AG10803 (cell line): ENCODE data around the gene FGF8.

Experiments used
- DNase-seq: peaks from one replicate; pipeline ENCODE4 v3.0.0; 2010; ENCODE audit warnings: low read depth
- H3K4me3 ChIP-seq: 2 replicates; pipeline ENCODE4 v1.5.1; 2011; ENCODE audit warnings: mild to moderate bottlenecking, low read length, control low read depth
- TF ChIP-seq, protein P1 (sequence below): conservative IDR thresholded peaks from 2 replicates; pipeline ENCODE4 v1.5.1; 2011; ENCODE audit warnings: mild to moderate bottlenecking, low read length, control low read depth, inconsistent platforms

Gene FGF8

DNA sequence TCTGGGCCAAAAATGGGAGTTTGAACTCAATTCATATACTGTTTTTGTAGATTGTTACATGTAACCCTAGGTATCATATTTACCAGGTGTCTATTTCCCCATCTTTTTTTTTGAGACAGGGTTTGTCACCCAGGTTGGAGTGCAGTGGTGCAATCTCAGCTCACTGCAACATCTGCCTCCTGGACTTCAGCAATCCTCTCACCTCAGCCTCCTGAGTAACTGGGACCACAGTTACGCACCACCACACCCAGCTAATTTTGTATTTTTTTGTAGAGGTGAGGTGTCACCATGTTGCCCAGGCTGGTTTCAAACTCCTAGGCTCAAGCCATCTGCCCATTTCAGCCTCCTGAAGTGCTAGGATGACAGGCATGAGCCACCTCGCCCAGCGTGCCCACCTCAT lies 52.7 kb downstream of the FGF8 start:
- H3K4me3 ChIP-seq: no peak overlapping the region
- no peak for DNase-seq
- TF ChIP-seq, protein P1, sequence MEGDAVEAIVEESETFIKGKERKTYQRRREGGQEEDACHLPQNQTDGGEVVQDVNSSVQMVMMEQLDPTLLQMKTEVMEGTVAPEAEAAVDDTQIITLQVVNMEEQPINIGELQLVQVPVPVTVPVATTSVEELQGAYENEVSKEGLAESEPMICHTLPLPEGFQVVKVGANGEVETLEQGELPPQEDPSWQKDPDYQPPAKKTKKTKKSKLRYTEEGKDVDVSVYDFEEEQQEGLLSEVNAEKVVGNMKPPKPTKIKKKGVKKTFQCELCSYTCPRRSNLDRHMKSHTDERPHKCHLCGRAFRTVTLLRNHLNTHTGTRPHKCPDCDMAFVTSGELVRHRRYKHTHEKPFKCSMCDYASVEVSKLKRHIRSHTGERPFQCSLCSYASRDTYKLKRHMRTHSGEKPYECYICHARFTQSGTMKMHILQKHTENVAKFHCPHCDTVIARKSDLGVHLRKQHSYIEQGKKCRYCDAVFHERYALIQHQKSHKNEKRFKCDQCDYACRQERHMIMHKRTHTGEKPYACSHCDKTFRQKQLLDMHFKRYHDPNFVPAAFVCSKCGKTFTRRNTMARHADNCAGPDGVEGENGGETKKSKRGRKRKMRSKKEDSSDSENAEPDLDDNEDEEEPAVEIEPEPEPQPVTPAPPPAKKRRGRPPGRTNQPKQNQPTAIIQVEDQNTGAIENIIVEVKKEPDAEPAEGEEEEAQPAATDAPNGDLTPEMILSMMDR: no peak

DNA sequence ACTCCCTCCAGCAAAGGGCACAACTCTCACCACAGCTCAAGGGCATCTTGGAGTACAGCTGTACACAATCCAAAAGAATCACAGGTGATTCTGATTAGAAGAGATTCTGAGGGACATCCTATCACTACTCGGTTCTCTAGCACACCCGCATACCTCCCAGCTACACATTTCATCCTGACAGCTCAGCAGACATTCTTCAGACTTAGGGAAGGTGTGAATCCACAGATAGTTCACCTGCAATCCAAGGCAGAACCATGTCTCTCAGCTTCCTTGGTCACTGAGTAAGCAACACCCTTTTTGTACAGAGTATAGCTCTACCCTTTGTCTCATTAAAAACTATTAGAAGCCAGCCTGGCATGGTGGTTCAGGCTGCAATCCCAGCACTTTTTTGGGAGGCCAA lies 54.1 kb downstream of the FGF8 start:
- TF ChIP-seq, protein P1: no peak
- no peak for DNase-seq
- H3K4me3 ChIP-seq: no peak overlapping the region

DNA sequence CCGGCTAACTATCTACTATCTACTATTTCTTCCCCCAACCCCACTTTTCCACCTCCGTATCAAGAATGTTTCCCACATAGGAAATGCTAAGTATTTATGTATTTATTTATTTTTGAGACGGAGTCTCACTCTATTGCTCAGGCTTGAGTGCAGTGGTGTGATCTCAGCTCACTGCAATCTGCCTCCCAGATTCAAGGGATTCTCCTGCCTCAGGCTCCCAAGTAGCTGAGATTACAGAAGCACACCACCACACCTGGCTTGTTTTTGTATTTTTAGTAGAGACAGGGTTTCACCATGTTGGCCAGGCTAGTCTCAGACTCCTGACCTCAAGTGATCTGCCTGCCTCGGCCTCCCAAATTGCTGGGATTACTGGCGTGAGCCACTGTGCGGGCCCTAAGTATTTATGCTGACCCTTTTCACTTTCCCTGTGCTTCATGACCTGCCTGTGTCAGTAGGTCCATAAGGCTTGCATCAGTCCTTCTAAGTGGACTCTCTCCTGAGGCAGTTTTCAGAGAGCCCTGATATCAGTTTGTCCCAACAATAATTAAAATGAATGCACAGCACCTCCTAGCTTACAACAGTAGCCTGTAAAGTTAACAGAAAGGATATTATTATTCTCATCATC lies 55.2 kb downstream of the FGF8 start:
- no peak for DNase-seq
- H3K4me3 ChIP-seq: no peak overlapping the region
- TF ChIP-seq, protein P1: no peak
